WTC11 (cell line): ENCODE measurements around the gene TNFSF15.

Experiments
- ATF1 ChIP-seq: sonication (generic); formaldehyde crosslinking; IDR thresholded peaks from 2 replicates; pipeline ENCODE4 v1.8.1; 2023; ENCODE audit warnings: mild to moderate bottlenecking, moderate library complexity, missing genetic modification reagents
- KAT7 ChIP-seq: sonication (generic); formaldehyde crosslinking; IDR thresholded peaks from 2 replicates; pipeline ENCODE4 v1.8.1; 2023; ENCODE audit warnings: missing genetic modification reagents, mild to moderate bottlenecking, borderline replicate concordance
- MYBL2 ChIP-seq: sonication (generic); formaldehyde crosslinking; IDR thresholded peaks from 2 replicates; pipeline ENCODE4 v1.8.1; 2023; ENCODE audit warnings: mild to moderate bottlenecking, moderate library complexity, missing genetic modification reagents
- NR3C1 ChIP-seq: sonication (generic); formaldehyde crosslinking; conservative IDR thresholded peaks from 2 replicates; pipeline ENCODE4 v1.8.1; 2023; ENCODE audit warnings: low read depth, mild to moderate bottlenecking, missing genetic modification reagents
- SP1 ChIP-seq: sonication (generic); formaldehyde crosslinking; conservative IDR thresholded peaks from 2 replicates; pipeline ENCODE4 v1.8.1; 2022; ENCODE audit warnings: missing genetic modification reagents
- ZNF121 ChIP-seq: sonication (generic); formaldehyde crosslinking; IDR thresholded peaks from 2 replicates; pipeline ENCODE4 v1.8.0; 2023; ENCODE audit warnings: missing genetic modification reagents
- TF ChIP-seq, protein P1 (sequence below): sonication (generic); formaldehyde crosslinking; conservative IDR thresholded peaks from 2 replicates; pipeline ENCODE4 v1.8.1; 2023; ENCODE audit warnings: mild to moderate bottlenecking, low read depth, missing genetic modification reagents, moderate library complexity
- TF ChIP-seq, protein P2 (sequence below): fragments of 200-600 bp; IDR thresholded peaks from 2 replicates; pipeline ENCODE4 v1.8.0; 2022; ENCODE audit warnings: antibody characterized with exemption
- TF ChIP-seq, protein P3 (sequence below): sonication (generic); formaldehyde crosslinking; IDR thresholded peaks from 2 replicates; pipeline ENCODE4 v1.8.1; 2023; ENCODE audit warnings: mild to moderate bottlenecking, missing genetic modification reagents
- TF ChIP-seq, protein P4 (sequence below): sonication (generic); formaldehyde crosslinking; IDR thresholded peaks from 2 replicates; pipeline ENCODE4 v1.8.0; 2022; ENCODE audit warnings: mild to moderate bottlenecking, missing genetic modification reagents
- TF ChIP-seq, protein P5 (sequence below): sonication (generic); formaldehyde crosslinking; IDR thresholded peaks from 2 replicates; pipeline ENCODE4 v1.8.1; 2023; ENCODE audit warnings: mild to moderate bottlenecking, missing genetic modification reagents, moderate library complexity
- TF ChIP-seq, protein P6 (sequence below): sonication (generic); formaldehyde crosslinking; IDR thresholded peaks from 2 replicates; pipeline ENCODE4 v1.8.0; 2022; ENCODE audit warnings: mild to moderate bottlenecking, missing genetic modification reagents
- TF ChIP-seq, protein P7 (sequence below): sonication (generic); formaldehyde crosslinking; conservative IDR thresholded peaks from 2 replicates; pipeline ENCODE4 v1.8.1; 2022; ENCODE audit warnings: mild to moderate bottlenecking, missing genetic modification reagents

DNA sequence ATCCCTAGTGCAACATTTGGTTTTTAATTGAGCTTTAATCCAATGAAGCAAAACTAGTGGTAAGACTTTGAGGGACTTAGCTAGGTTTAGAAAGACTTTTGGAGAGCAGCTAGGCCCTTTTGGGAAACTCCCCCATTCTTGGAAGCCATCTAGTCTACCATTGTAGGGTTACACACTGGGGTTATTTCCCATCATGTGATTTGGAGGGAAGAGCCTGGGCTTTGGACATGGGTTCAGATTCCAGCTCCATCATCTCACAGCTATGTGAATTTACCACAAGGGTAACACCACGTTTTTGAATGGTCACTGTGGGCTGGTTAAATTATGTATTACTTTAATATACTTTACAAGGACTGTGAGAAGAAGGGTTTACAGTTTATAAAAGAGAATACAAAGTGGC lies 18.3 kb upstream of the TNFSF15 start:
- TF ChIP-seq, protein P1, sequence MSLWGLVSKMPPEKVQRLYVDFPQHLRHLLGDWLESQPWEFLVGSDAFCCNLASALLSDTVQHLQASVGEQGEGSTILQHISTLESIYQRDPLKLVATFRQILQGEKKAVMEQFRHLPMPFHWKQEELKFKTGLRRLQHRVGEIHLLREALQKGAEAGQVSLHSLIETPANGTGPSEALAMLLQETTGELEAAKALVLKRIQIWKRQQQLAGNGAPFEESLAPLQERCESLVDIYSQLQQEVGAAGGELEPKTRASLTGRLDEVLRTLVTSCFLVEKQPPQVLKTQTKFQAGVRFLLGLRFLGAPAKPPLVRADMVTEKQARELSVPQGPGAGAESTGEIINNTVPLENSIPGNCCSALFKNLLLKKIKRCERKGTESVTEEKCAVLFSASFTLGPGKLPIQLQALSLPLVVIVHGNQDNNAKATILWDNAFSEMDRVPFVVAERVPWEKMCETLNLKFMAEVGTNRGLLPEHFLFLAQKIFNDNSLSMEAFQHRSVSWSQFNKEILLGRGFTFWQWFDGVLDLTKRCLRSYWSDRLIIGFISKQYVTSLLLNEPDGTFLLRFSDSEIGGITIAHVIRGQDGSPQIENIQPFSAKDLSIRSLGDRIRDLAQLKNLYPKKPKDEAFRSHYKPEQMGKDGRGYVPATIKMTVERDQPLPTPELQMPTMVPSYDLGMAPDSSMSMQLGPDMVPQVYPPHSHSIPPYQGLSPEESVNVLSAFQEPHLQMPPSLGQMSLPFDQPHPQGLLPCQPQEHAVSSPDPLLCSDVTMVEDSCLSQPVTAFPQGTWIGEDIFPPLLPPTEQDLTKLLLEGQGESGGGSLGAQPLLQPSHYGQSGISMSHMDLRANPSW: no peak
- TF ChIP-seq, protein P2, sequence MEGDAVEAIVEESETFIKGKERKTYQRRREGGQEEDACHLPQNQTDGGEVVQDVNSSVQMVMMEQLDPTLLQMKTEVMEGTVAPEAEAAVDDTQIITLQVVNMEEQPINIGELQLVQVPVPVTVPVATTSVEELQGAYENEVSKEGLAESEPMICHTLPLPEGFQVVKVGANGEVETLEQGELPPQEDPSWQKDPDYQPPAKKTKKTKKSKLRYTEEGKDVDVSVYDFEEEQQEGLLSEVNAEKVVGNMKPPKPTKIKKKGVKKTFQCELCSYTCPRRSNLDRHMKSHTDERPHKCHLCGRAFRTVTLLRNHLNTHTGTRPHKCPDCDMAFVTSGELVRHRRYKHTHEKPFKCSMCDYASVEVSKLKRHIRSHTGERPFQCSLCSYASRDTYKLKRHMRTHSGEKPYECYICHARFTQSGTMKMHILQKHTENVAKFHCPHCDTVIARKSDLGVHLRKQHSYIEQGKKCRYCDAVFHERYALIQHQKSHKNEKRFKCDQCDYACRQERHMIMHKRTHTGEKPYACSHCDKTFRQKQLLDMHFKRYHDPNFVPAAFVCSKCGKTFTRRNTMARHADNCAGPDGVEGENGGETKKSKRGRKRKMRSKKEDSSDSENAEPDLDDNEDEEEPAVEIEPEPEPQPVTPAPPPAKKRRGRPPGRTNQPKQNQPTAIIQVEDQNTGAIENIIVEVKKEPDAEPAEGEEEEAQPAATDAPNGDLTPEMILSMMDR: no peak
- TF ChIP-seq, protein P3, sequence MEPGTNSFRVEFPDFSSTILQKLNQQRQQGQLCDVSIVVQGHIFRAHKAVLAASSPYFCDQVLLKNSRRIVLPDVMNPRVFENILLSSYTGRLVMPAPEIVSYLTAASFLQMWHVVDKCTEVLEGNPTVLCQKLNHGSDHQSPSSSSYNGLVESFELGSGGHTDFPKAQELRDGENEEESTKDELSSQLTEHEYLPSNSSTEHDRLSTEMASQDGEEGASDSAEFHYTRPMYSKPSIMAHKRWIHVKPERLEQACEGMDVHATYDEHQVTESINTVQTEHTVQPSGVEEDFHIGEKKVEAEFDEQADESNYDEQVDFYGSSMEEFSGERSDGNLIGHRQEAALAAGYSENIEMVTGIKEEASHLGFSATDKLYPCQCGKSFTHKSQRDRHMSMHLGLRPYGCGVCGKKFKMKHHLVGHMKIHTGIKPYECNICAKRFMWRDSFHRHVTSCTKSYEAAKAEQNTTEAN (CRISPR knock-in tag): no peak
- TF ChIP-seq, protein P4, sequence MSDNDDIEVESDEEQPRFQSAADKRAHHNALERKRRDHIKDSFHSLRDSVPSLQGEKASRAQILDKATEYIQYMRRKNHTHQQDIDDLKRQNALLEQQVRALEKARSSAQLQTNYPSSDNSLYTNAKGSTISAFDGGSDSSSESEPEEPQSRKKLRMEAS (CRISPR knock-in tag): no peak
- TF ChIP-seq, protein P5, sequence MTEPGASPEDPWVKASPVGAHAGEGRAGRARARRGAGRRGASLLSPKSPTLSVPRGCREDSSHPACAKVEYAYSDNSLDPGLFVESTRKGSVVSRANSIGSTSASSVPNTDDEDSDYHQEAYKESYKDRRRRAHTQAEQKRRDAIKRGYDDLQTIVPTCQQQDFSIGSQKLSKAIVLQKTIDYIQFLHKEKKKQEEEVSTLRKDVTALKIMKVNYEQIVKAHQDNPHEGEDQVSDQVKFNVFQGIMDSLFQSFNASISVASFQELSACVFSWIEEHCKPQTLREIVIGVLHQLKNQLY (CRISPR knock-in tag): no peak
- no peak for TF ChIP-seq ATF1 (CRISPR knock-in tag)
- TF ChIP-seq NR3C1 (CRISPR knock-in tag): no peak
- TF ChIP-seq MYBL2 (CRISPR knock-in tag): no peak
- TF ChIP-seq KAT7 (CRISPR knock-in tag): no peak
- TF ChIP-seq ZNF121: no peak
- TF ChIP-seq, protein P6, sequence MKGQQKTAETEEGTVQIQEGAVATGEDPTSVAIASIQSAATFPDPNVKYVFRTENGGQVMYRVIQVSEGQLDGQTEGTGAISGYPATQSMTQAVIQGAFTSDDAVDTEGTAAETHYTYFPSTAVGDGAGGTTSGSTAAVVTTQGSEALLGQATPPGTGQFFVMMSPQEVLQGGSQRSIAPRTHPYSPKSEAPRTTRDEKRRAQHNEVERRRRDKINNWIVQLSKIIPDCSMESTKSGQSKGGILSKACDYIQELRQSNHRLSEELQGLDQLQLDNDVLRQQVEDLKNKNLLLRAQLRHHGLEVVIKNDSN: no peak
- no peak for TF ChIP-seq SP1 (CRISPR knock-in tag)
- TF ChIP-seq, protein P7, sequence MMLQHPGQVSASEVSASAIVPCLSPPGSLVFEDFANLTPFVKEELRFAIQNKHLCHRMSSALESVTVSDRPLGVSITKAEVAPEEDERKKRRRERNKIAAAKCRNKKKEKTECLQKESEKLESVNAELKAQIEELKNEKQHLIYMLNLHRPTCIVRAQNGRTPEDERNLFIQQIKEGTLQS: no peak
